ENCODE data around the gene TRAK1. TPM values are rescaled to one million over a fixed set of nuclear protein-coding genes. Genes with fewer than 3 reads are reported as not detected.

Gene TRAK1
- total RNA-seq, 1 donor from 2014 or later = 53.8 TPM

DNA sequence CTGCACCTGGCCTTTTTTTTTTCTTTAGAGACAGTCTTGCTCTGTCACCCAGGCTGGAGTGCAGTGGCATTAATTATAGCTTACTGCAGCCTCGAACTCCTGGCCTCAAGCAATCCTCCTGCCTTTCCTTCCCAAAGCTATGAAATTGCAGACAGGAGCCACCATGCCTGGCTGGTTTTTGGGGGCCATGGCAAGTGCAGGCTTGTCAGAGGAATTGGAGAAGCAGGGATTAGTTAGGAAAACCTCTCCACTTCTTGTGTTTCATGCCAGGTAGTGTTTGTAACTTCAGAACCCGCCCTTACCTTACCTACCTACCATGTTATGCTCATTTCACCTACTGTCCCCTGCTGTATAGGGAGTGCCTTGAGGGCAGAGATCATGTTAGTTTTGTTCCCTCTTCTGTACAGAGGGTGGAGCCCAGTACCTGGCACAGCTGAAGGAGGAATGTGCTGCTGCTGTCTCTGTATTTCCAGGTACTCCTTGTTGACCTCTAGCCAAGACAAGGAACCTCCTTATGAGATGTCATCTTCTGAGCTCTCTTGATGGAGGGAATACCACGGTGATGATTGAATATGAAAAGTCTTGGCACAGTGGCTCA is 43.8 kb downstream of the TRAK1 start:
- H3K27me3 Mint-ChIP-seq = no peaks in the 10 kb centered on the region
- no peak for DNase-seq (ENCODE audit: low spot score, unreplicated experiment)
- no peaks in the 10 kb centered on the region for H3K36me3 Mint-ChIP-seq (ENCODE audit: insufficient read depth)
- peaks cover 12% of the 10 kb centered on the region for H3K4me1 Mint-ChIP-seq (ENCODE audit: low read depth)
- no peak overlapping the region for H3K4me3 Mint-ChIP-seq (ENCODE audit: low read depth)
- H3K9me3 Mint-ChIP-seq (ENCODE audit: low read depth) = no peaks in the 10 kb centered on the region
- H3K27ac Mint-ChIP-seq = peak overlapping the region; percentile 43
- TF ChIP-seq, protein P1, sequence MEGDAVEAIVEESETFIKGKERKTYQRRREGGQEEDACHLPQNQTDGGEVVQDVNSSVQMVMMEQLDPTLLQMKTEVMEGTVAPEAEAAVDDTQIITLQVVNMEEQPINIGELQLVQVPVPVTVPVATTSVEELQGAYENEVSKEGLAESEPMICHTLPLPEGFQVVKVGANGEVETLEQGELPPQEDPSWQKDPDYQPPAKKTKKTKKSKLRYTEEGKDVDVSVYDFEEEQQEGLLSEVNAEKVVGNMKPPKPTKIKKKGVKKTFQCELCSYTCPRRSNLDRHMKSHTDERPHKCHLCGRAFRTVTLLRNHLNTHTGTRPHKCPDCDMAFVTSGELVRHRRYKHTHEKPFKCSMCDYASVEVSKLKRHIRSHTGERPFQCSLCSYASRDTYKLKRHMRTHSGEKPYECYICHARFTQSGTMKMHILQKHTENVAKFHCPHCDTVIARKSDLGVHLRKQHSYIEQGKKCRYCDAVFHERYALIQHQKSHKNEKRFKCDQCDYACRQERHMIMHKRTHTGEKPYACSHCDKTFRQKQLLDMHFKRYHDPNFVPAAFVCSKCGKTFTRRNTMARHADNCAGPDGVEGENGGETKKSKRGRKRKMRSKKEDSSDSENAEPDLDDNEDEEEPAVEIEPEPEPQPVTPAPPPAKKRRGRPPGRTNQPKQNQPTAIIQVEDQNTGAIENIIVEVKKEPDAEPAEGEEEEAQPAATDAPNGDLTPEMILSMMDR (IDR thresholded peaks at IDR 0.05; ENCODE audit: unreplicated experiment) = no peak

- H3K27me3 Mint-ChIP-seq = no peaks in the 10 kb centered on the region
- H3K9me3 Mint-ChIP-seq (ENCODE audit: low read depth) = no peaks in the 10 kb centered on the region
- no peaks in the 10 kb centered on the region for H3K4me1 Mint-ChIP-seq (ENCODE audit: low read depth)
- no peak overlapping the region for H3K27ac Mint-ChIP-seq
- TF ChIP-seq, protein P1 (IDR thresholded peaks at IDR 0.05; ENCODE audit: unreplicated experiment) = no peak
- H3K36me3 Mint-ChIP-seq (ENCODE audit: insufficient read depth) = no peaks in the 10 kb centered on the region
- no peak for DNase-seq (ENCODE audit: low spot score, unreplicated experiment)
- H3K4me3 Mint-ChIP-seq (ENCODE audit: low read depth) = no peak overlapping the region
Measured at GRCh38 chr3:42139621-42140453, 48.7 kb downstream of the TRAK1 start.

GRCh38 chr3:42140665-42141203 is 49.6 kb downstream of the TRAK1 start:
- no peaks in the 10 kb centered on the region for H3K9me3 Mint-ChIP-seq (ENCODE audit: low read depth)
- DNase-seq (ENCODE audit: low spot score, unreplicated experiment) = no peak
- H3K4me3 Mint-ChIP-seq (ENCODE audit: low read depth) = no peak overlapping the region

GRCh38 chr3:42143440-42143839 is 52.3 kb downstream of the TRAK1 start:
- no peaks in the 10 kb centered on the region for H3K9me3 Mint-ChIP-seq (ENCODE audit: low read depth)
- no peaks in the 10 kb centered on the region for H3K27me3 Mint-ChIP-seq
- H3K36me3 Mint-ChIP-seq (ENCODE audit: insufficient read depth) = no peaks in the 10 kb centered on the region
- no peak overlapping the region for H3K27ac Mint-ChIP-seq
- no peak for DNase-seq (ENCODE audit: low spot score, unreplicated experiment)
- TF ChIP-seq, protein P1 (IDR thresholded peaks at IDR 0.05; ENCODE audit: unreplicated experiment) = no peak
- H3K4me1 Mint-ChIP-seq (ENCODE audit: low read depth) = no peaks in the 10 kb centered on the region
- no peak overlapping the region for H3K4me3 Mint-ChIP-seq (ENCODE audit: low read depth)

More at GRCh38 chr3:42140665-42141203, 49.6 kb downstream of the TRAK1 start:
- Mint-ChIP-seq H3K27ac (no peak overlapping the region), H3K27me3 (no peaks in the 10 kb centered on the region), H3K4me1 (ENCODE audit: low read depth) (no peaks in the 10 kb centered on the region), H3K36me3 (ENCODE audit: insufficient read depth) (no peaks in the 10 kb centered on the region)
- TF ChIP-seq, protein P1 (IDR thresholded peaks at IDR 0.05; ENCODE audit: unreplicated experiment) = no peak

DNA sequence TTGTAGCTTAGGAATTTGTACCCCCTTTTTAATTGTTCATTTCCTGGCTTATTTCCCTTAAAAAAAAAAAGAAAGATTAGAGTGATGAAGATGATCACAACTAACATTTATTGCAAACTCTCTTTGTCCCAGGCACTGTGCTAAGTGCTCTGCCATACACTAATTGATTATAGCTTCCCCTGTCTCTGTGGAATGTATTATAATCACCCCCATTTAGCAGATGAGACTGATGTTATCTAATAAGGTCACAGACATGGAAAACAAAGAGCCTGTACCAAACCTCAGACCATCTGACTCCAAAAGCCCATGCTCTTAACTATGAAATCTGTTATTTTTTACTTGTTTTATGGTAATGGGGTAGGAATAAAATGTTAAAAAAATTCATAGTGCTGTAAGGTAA is 53.1 kb downstream of the TRAK1 start:
- no peaks in the 10 kb centered on the region for H3K9me3 Mint-ChIP-seq (ENCODE audit: low read depth)
- H3K36me3 Mint-ChIP-seq (ENCODE audit: insufficient read depth) = no peaks in the 10 kb centered on the region
- H3K4me3 Mint-ChIP-seq (ENCODE audit: low read depth) = no peak overlapping the region
- no peak overlapping the region for H3K27ac Mint-ChIP-seq
- H3K4me1 Mint-ChIP-seq (ENCODE audit: low read depth) = peaks cover 4% of the 10 kb centered on the region
- H3K27me3 Mint-ChIP-seq = no peaks in the 10 kb centered on the region
- DNase-seq (ENCODE audit: low spot score, unreplicated experiment) = no peak
- TF ChIP-seq, protein P1 (IDR thresholded peaks at IDR 0.05; ENCODE audit: unreplicated experiment) = no peak
